Measurements from ENCODE around the gene OIT3.
"Not testable (repeated sequence)": the region's sequence is repeated elsewhere in the genome, so short reads cannot be mapped to it uniquely, and the experiment has no call there.

The OIT3 gene

DNA sequence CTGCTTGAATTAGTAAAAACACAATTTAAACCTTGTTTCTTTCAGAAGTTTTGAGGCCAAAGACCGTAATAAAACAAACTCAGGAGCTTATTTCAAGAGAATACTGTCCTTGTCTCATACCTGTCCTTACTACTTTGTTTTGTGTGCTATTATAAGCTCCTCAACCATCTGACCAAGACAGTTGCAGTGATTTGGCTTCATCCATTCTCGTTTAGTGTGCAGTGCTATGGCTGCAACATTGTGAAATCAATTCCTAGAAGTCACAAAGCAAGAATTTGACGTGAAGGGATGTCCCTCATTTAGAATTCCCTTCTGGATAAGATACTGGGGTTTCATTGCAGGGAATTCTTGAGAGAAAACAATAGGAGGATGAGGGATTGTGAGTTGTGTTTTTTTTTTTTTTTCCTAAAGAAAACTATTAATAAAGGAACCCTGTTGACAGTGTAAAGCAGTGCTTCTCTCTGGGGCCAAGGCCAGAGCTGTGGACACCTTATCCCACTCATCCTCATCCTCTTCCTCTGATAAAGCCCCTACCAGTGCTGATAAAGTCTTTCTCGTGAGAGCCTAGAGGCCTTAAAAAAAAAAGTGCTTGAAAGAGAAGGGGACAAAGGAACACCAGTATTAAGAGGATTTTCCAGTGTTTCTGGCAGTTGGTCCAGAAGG is at the start of gene OIT3:
Gene OIT3 (plus strand): TSS at position 604 of the 663 bp plus-strand sequence. CDS start 60 bp downstream, outside the sequence.
- DNase-seq = no peak

DNA sequence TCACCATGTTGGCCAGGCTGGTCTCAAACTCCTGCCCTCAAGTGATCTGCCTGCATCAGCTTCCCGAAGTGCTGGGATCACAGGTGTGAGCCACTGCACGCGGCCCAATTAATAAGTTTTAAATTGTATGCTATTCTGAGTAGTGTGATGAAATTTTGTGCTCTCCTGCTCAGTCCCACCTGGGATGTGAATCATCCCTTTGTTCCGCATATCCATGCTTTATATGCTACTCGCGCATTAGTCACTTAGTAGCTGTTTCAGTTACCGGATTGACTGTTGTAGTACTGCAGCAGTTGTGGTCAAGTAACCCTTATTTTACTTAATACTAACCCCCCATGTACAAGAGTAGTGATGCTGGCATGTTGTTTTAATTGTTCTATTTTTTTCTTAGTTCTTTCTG is 47.3 kb upstream of the OIT3 start:
- no peak for DNase-seq

DNA sequence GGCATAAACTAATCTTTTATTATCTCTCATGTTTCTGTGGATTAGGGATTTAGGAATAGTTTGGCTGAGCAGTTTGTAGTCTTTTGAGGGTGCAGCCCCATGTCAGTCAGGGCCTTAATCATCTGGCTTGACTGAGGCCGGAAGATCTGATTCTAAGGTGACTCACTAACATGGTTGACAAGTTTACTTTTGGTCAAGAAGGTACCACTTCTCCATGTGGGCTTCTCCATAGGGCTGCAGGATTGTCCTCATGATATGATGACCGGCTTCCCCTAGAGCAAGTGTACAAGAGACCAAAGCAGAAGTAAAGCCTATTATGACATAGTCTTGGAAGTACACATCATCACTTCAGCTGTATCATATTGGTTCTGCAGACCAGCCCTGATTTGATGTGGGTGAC is 45.9 kb upstream of the OIT3 start:
- DNase-seq = no peak

DNA sequence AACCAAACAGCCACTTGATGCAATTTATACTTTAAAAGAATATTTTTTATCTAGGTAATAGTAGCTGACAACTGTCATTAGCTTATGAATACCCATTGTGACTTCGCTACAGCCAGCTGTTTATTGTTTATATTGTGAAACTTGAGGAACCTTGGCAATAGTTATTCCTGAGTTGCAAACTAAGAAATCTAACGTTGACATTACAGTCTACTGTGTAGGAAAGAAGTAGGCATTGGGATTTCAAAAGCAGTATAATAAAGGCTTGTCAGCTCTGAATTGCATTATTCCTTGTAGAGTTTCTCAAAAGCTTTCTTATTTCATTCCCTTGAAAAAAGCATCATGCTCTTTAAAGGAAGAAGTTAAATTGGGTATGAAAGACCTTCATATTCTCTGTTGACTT is 42.7 kb upstream of the OIT3 start:
- DNase-seq = no peak

DNA sequence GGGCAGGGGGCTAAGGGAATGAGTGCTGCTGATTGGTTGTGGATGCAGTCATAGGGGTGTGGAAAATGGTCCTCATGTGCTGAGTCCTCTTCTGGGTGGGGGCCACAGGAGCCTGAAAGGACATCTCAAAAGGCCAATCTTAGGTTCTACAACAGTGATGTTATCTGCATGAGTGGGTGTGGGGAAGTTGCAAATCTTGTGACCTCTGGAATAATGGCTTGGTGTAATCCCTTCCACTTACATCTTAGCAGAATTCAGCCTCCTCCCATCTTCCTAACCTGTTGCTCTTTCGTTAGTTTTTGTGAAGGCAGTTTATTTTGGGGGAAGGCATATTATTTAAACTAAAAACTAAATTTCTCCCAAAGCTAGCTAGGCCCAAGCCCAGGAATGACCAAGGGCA is 42.0 kb upstream of the OIT3 start:
- DNase-seq = no peak

DNA sequence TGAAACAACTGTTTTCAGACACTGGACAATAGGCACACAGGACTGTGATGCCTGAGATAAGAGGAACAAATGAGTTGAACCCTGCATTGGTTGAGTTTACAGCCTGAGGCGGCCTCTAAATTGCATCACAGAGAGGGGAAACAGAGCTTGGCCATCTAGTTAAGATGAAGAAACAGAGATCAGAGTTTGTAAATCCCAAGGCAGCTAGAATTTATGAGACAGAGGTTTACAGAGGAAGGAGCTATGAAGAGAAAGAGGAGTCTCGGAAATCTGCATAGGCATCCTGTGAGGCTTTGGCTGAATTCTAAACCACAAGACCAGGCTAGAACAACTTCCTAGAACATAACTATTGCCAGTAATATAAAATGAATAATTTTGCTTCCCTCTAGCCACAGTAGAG is 41.0 kb upstream of the OIT3 start:
- no peak for DNase-seq

GRCh38 chr10:72855129-72855528 is 38.4 kb upstream of the OIT3 start:
- DNase-seq = no peak

- no peak for DNase-seq
Measured at GRCh38 chr10:72855790-72856189, 37.7 kb upstream of the OIT3 start.

DNA sequence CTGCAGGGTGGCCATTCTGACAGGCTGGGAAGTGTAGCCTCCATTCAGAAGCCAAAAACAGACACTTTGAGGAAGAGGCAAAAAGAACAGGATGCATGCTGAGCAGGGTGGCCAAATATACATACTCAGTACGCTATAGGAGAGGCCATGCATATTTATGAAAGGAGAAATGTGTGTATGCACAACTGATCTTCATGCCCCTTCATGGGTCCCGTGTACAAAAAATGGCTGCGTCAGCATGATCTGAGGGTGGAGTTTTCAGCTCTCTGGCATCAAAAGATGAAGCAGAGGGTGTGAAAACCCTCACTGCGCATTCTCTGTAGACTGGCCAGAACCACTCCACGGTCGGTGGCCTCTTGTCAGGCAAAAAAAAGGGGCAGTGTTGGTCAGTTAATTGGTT is 35.5 kb upstream of the OIT3 start:
- DNase-seq = no peak

GRCh38 chr10:72862957-72863356 is 30.6 kb upstream of the OIT3 start:
- no peak for DNase-seq

GRCh38 chr10:72875250-72876055 is 18.1 kb upstream of the OIT3 start:
- no peak for DNase-seq

- DNase-seq = no peak
Measured at GRCh38 chr10:72879245-72879644, 14.3 kb upstream of the OIT3 start.

GRCh38 chr10:72881291-72881690 is 12.2 kb upstream of the OIT3 start:
- DNase-seq = no peak

GRCh38 chr10:72883861-72884260 is 9.7 kb upstream of the OIT3 start:
- DNase-seq = no peak

GRCh38 chr10:72885953-72886352 is 7.6 kb upstream of the OIT3 start:
- no peak for DNase-seq

- no peak for DNase-seq
Measured at GRCh38 chr10:72886621-72887020, 6.9 kb upstream of the OIT3 start.

DNA sequence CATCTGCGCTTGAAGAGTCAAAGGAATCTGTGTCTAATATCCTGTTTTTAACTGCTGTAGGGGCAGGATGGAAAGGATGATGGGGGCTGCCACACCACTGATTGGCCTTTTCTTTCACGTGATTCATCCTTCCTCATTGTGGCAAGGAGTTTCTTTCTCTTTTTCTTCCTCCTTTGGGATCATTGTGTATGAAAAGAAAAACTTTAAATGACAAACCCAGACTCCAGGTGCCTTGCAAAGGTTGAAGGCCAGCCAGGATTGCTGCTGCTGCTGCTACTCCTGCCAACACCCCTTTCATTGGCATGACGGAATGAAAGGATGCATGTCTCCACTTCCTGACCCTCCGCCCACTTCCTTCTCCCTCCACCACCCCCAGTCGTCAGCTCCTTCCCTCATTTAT is 6.5 kb upstream of the OIT3 start:
- DNase-seq = peak; percentile 55

DNA sequence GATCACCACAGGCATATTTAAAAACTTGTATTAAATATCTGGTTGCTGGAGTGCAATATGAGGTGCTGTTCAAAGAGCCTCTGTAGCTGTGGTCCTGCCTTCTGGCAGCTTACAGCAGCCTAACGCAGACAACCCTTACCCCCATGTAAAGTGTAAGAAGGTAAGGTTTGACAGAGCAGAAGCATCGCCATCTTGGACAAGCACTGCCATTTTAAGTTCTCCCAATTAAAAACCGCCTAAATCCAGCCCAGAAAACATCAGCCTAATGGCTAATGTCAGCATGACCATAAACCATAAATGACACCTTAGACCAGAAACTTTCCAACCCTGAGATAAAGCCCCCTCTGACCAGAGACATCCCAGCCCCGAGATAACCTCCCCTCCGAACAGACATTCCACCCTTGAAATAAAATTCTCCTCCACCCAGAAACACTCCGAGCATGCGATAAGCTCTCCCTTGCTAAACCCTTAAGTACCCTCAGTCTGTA is 5.3 kb upstream of the OIT3 start:
- DNase-seq = no peak

DNA sequence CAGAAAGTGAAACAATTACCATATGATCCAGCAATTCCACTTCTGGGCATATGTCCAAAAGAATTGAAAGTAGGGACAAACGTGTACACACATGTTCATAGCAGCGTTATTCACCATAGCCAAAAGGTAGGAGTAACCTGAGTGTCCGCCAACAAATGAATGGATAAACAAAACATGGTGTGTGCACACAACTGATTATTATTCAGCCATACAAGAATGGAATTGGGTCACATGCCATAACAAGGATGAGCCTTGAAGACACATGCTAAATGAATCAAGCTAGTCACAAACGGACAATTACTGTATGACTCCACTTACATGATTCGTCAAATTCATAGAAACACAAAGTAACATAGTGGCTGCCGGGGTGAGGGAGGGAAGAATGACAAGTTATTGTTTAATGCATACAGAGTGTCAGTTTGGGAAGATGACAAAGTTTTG is 4.1 kb upstream of the OIT3 start:
- no peak for DNase-seq

- no peak for DNase-seq
Measured at GRCh38 chr10:72890086-72890485, 3.5 kb upstream of the OIT3 start.

DNA sequence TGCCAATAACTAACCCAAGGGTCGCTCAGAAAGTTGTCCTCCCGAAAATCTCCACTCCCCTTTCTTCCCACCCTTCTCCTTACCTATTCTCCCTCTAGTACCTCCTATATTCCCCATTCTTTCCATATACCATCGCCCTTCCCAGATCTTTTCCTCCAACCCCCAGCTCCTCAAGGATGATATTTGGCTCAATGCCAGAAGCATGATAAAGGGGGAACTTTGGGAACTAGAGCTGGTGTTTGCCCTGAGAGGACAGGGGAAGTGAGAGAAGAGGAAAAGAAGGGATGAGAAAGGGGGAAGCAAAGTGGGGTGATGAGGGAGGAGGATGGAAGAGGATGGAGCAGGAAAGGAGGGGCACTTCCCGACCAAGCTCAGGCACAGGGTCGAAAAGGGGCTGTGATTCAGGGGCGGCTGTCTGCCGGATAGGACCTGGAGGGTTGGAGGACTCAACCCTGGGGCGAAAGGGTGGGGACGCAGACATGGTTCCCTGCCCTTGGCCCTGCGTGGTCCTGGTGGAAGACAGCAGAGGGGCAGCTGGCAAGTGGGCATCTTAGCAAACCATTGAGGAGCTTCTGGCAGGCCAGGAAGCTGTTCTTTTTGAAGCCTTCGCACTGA is 1.8 kb downstream of the OIT3 start:
- DNase-seq = no peak

- DNase-seq = no peak
Measured at GRCh38 chr10:72898616-72899015, 5.1 kb downstream of the OIT3 start.

- DNase-seq = no peak
Measured at GRCh38 chr10:72899545-72899944, 6.0 kb downstream of the OIT3 start.

DNA sequence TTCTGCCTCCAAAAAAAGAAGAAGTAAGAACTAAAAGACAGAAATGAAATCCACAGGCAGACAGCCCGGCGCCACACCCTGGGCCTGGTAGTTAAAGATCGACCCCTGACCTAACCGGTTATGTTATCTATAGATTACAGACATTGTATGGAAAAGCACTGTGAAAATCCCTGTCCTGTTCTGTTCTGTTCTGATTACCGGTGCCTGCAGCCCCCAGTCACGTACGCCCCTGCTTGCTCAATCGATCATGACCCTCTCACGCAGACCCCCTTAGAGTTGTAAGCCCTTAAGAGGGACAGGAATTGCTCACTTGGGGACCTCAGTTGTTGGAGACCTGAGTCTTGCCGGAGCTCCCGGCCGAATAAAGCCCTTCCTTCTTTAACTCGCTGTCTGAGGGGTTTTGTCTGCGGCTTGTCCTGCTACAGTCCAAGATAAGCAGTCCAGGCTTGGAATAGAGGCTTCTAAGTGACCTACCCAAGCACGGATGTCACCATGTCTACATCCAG is 10.5 kb downstream of the OIT3 start:
- not testable (repeated sequence) for DNase-seq

Data from right forelimb (tissue), 1 donor.